ENCODE data around the gene CYSLTR2.

DNA sequence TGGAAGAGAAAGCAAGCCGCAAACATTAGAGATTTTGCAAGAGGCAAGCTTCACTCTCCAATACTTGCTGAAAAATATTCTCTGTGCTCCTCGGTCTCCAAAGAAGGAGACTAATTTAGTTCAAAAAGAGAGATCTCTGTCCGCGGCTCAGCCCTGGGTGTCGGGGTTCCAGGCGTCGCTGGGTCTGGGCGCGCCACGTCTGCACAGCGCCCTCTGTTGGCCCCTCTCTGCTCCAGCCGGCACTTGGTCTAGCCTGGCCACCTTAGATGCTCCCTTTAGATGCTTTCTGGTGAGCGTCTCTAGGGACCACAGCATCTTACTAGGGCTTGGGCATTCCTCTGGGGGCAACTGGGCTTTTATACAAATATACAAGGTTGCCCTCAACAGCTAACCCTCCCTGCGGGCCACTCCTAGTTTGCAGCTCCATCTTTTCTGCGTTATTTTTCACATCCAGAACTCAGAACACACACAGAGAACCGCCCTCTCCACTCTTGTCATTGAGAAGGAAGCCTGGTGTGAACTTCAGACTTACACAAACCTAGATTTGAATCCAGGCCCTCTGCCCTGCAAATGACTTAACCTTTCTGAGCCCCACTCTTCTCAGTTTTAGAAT lies 78.3 kb downstream of the CYSLTR2 start:
- TF ChIP-seq, protein P1, sequence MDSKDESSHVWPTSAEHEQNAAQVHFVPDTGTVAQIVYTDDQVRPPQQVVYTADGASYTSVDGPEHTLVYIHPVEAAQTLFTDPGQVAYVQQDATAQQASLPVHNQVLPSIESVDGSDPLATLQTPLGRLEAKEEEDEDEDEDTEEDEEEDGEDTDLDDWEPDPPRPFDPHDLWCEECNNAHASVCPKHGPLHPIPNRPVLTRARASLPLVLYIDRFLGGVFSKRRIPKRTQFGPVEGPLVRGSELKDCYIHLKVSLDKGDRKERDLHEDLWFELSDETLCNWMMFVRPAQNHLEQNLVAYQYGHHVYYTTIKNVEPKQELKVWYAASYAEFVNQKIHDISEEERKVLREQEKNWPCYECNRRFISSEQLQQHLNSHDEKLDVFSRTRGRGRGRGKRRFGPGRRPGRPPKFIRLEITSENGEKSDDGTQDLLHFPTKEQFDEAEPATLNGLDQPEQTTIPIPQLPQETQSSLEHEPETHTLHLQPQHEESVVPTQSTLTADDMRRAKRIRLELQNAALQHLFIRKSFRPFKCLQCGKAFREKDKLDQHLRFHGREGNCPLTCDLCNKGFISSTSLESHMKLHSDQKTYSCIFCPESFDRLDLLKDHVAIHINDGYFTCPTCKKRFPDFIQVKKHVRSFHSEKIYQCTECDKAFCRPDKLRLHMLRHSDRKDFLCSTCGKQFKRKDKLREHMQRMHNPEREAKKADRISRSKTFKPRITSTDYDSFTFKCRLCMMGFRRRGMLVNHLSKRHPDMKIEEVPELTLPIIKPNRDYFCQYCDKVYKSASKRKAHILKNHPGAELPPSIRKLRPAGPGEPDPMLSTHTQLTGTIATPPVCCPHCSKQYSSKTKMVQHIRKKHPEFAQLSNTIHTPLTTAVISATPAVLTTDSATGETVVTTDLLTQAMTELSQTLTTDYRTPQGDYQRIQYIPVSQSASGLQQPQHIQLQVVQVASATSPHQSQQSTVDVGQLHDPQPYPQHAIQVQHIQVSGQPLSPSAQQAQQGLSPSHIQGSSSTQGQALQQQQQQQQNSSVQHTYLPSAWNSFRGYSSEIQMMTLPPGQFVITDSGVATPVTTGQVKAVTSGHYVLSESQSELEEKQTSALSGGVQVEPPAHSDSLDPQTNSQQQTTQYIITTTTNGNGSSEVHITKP (IDR thresholded peaks at IDR 0.05; ENCODE audit: partially characterized antibody): no peak
- TF ChIP-seq, protein P2, sequence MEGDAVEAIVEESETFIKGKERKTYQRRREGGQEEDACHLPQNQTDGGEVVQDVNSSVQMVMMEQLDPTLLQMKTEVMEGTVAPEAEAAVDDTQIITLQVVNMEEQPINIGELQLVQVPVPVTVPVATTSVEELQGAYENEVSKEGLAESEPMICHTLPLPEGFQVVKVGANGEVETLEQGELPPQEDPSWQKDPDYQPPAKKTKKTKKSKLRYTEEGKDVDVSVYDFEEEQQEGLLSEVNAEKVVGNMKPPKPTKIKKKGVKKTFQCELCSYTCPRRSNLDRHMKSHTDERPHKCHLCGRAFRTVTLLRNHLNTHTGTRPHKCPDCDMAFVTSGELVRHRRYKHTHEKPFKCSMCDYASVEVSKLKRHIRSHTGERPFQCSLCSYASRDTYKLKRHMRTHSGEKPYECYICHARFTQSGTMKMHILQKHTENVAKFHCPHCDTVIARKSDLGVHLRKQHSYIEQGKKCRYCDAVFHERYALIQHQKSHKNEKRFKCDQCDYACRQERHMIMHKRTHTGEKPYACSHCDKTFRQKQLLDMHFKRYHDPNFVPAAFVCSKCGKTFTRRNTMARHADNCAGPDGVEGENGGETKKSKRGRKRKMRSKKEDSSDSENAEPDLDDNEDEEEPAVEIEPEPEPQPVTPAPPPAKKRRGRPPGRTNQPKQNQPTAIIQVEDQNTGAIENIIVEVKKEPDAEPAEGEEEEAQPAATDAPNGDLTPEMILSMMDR (IDR thresholded peaks at IDR 0.05 in 2 of 3, conservative IDR thresholded peaks at IDR 0.05 in 1 of 3; ENCODE audit: insufficient read depth in 2 of 3, low read depth in 1 of 3, low read length in 3 of 3): peak; percentile 70 to 83 (median 78)

All from K562 (cell line).